Astrocyte (in vitro differentiated cells and primary cell): ENCODE data around the gene HEXIM1.

ENCODE experiments used
- CTCF ChIP-seq: IDR thresholded peaks from 2 replicates; pipeline ENCODE4 v1.5.1; 2011; ENCODE audit warnings: low read depth, mild to moderate bottlenecking, inconsistent platforms, low read length, moderate library complexity; ENCODE audit not compliant: insufficient read depth
- EZH2 ChIP-seq: IDR thresholded peaks from 2 replicates; pipeline ENCODE4 v1.6.1; 2012; ENCODE audit warnings: mild to moderate bottlenecking, low read length, inconsistent platforms; ENCODE audit not compliant: insufficient read depth

GRCh38 chr17:45138911-45139532 is 9.3 kb upstream of the HEXIM1 start:
- TF ChIP-seq CTCF (no peak), EZH2 (no peak)
